NCI-H2196 treated with DMSO at 0.1 percent for 48 hours (cell line): ENCODE data around the gene KASH5.
"Not testable (repeated sequence)": the region's sequence is repeated elsewhere in the genome, so short reads cannot be mapped to it uniquely, and the experiment has no call there.

Experiments used
- DNase-seq: peaks from one replicate; lab custom pipeline; 2025; ENCODE audit not compliant: unreplicated experiment; lab: John Stamatoyannopoulos, UW

KASH5 gene

GRCh38 chr19:49436381-49437017, 48.5 kb downstream of the KASH5 start:
- DNase-seq: no peak

GRCh38 chr19:49437231-49437630, 49.2 kb downstream of the KASH5 start:
- DNase-seq: no peak

GRCh38 chr19:49438261-49438660, 50.2 kb downstream of the KASH5 start:
- DNase-seq: no peak

- no peak for DNase-seq
These were observed 51.8 kb downstream of the KASH5 start for GRCh38 chr19:49439836-49440235.

GRCh38 chr19:49440439-49441209, 52.6 kb downstream of the KASH5 start:
- no peak for DNase-seq

GRCh38 chr19:49441210-49441959, 53.3 kb downstream of the KASH5 start, which contains the start of gene SLC17A7:
SLC17A7 (minus strand) TSS chr19:49441527; CDS start chr19:49441379, 148 bp downstream.
- DNase-seq: peak; percentile 21

GRCh38 chr19:49441960-49442350, 53.9 kb downstream of the KASH5 start:
- DNase-seq: no peak

GRCh38 chr19:49442354-49442753, 54.3 kb downstream of the KASH5 start:
- peak; percentile 55 for DNase-seq

- DNase-seq: peak; percentile 86
These were observed 54.8 kb downstream of the KASH5 start for GRCh38 chr19:49442771-49443365.

GRCh38 chr19:49443366-49444099, 55.5 kb downstream of the KASH5 start:
- peak; percentile 96 for DNase-seq

- DNase-seq: not testable (repeated sequence)
These were observed 56.2 kb downstream of the KASH5 start for GRCh38 chr19:49444100-49444700.

- no peak for DNase-seq
These were observed 57.9 kb downstream of the KASH5 start for GRCh38 chr19:49445997-49446396.

GRCh38 chr19:49447485-49448431, 59.7 kb downstream of the KASH5 start:
- DNase-seq: no peak

GRCh38 chr19:49448432-49448786, 60.4 kb downstream of the KASH5 start:
- DNase-seq: no peak

GRCh38 chr19:49450405-49450804, 62.4 kb downstream of the KASH5 start:
- no peak for DNase-seq

GRCh38 chr19:49451430-49452181, 63.6 kb downstream of the KASH5 start, which contains the start of gene PIH1D1:
PIH1D1 (minus strand) TSS chr19:49451814; CDS start chr19:49451574, 240 bp downstream.
- peak; percentile 99 for DNase-seq

- peak; percentile 96 for DNase-seq
These were observed 65.1 kb downstream of the KASH5 start, which contains the start of gene ALDH16A1 for GRCh38 chr19:49453013-49453756. ALDH16A1 (plus strand) TSS chr19:49453225; CDS start chr19:49453332, 107 bp downstream.
